GM12878 (cell line): ENCODE data around the gene KMO. TPM values are rescaled to one million over a fixed set of nuclear protein-coding genes. Genes with fewer than 3 reads are reported as not detected.

Experiments
- ATAC-seq: fragments of 200-7000 bp; cut with Tn5 transposase; 3 replicates; pipeline ENCODE4 v1.9.1; 2020; ENCODE audit warnings: mild to moderate bottlenecking, moderate library complexity
- BruUV-seq: library from RNA; stranded (reverse); fragments of 400-500 nt; replicated peaks from 2 replicates; lab custom pipeline; 2021; lab: Mats Ljungman, UMichigan
- CTCF ChIA-PET: fragments of 300-600 bp; sonication (Branson Sonifier 250); formaldehyde crosslinking; extraction: SDS; loops from one replicate; lab custom pipeline; 2021; ENCODE audit warnings: inconsistent platforms; lab: Yijun Ruan, JAX
- POLR2A ChIA-PET: fragments of 350-600 bp; formaldehyde crosslinking; extraction: SDS; loops from one replicate; lab custom pipeline; 2021; ENCODE audit warnings: inconsistent platforms; lab: Charles Lee
- RAD21 ChIA-PET: fragments of 300-600 bp; sonication (Branson Sonifier 250); formaldehyde crosslinking; loops from one replicate; lab custom pipeline; 2023; ENCODE audit warnings: antibody characterized with exemption; ENCODE audit not compliant: unreplicated experiment; lab: Charles Lee
- SMC1A ChIA-PET: fragments of 300-600 bp; sonication (Branson Sonifier 250); formaldehyde crosslinking; loops from one replicate; lab custom pipeline; 2023; ENCODE audit not compliant: unreplicated experiment, uncharacterized antibody; lab: Charles Lee
- DNase-seq: peaks from one replicate; pipeline ENCODE4 v3.0.0-alpha.2; 2011; ENCODE audit warnings: low read depth, low spot score
- FAIRE-seq: peaks from 3 replicates; lab custom pipeline; 2011; peaks lifted over from hg19 to GRCh38; lab: Jason Lieb, UNC
- H2AFZ ChIP-seq: 2 replicates; pipeline ENCODE4 v1.6.0; 2011; ENCODE audit warnings: low read depth, low read length, control low read depth; ENCODE audit not compliant: control insufficient read depth
- H3K27ac ChIP-seq: 2 replicates; pipeline ENCODE4 v1.5.1; 2011; ENCODE audit warnings: control low read depth; ENCODE audit not compliant: control insufficient read depth, insufficient read depth
- H3K27me3 ChIP-seq, 2 experiments: replicated peaks in 1 of 2; 2 replicates each; pipeline versions ENCODE4 v1.6.0 to v1.6.1; 2011; ENCODE audit warnings: low read length in 1 of 2; ENCODE audit not compliant: control insufficient read depth in 2 of 2, insufficient read depth in 2 of 2
- H3K36me3 ChIP-seq, 2 experiments: 2 replicates each; pipeline ENCODE4 v1.5.1; 2011; ENCODE audit warnings: low read length in 1 of 2; ENCODE audit not compliant: control insufficient read depth in 2 of 2, insufficient read depth in 2 of 2
- H3K4me1 ChIP-seq: 2 replicates; pipeline ENCODE4 v1.6.1; 2011; ENCODE audit warnings: mild to moderate bottlenecking, low read length, moderate library complexity, mixed read lengths; ENCODE audit not compliant: control insufficient read depth, insufficient read depth
- H3K4me2 ChIP-seq: 2 replicates; pipeline ENCODE4 v1.6.0; 2011; ENCODE audit warnings: control low read depth; ENCODE audit not compliant: control insufficient read depth, insufficient read depth
- H3K4me3 ChIP-seq: fragments of 200-600 bp; sonication (generic); 2 replicates; pipeline ENCODE4 v1.5.1; 2016
- H3K79me2 ChIP-seq: 2 replicates; pipeline ENCODE4 v1.6.0; 2011; ENCODE audit warnings: low read length; ENCODE audit not compliant: control insufficient read depth, insufficient read depth
- H3K9ac ChIP-seq: 2 replicates; pipeline ENCODE4 v1.8.0; 2011; ENCODE audit warnings: low read length, control low read depth, mixed read lengths; ENCODE audit not compliant: control insufficient read depth, insufficient read depth
- H3K9me3 ChIP-seq: replicated peaks from 3 replicates; pipeline ENCODE4 v1.5.1; 2011; ENCODE audit warnings: mild to moderate bottlenecking, low read length; ENCODE audit not compliant: control insufficient read depth, insufficient read depth
- H4K20me1 ChIP-seq: 2 replicates; pipeline ENCODE4 v1.6.0; 2011; ENCODE audit not compliant: control insufficient read depth, insufficient read depth
- BHLHE40 ChIP-seq, 2 experiments: fragments of 450-650 bp in 1 of 2; IDR thresholded peaks; 2 replicates each; pipeline ENCODE4 v1.6.1; 2011 to 2017; ENCODE audit warnings: low read depth in 2 of 2, borderline replicate concordance in 1 of 2, improper control_type of control experiment in 1 of 2, low read length in 1 of 2, mild to moderate bottlenecking in 1 of 2
- CHD4 ChIP-seq: fragments of 200-600 bp; sonication (generic); IDR thresholded peaks from 2 replicates; pipeline ENCODE4 v1.6.1; 2016; ENCODE audit warnings: mild to moderate bottlenecking
- CUX1 ChIP-seq: IDR thresholded peaks from 2 replicates; pipeline ENCODE4 v1.6.1; 2012; ENCODE audit warnings: improper control_type of control experiment, low read depth, low read length; ENCODE audit not compliant: insufficient replicate concordance
- DPF2 ChIP-seq: fragments of 450-650 bp; IDR thresholded peaks from 2 replicates; pipeline ENCODE4 v1.6.1; 2017; ENCODE audit warnings: mild to moderate bottlenecking
- GATAD2B ChIP-seq: fragments of 450-650 bp; conservative IDR thresholded peaks from 2 replicates; pipeline ENCODE4 v1.6.1; 2017; ENCODE audit warnings: low read depth, mild to moderate bottlenecking, moderate library complexity
- HCFC1 ChIP-seq: fragments of 150-350 bp; IDR thresholded peaks from 2 replicates; pipeline ENCODE4 v1.6.1; 2014; ENCODE audit warnings: low read length
- HDAC6 ChIP-seq: fragments of 200-600 bp; sonication (generic); IDR thresholded peaks from one replicate; pipeline ENCODE4 v1.8.0; 2017; ENCODE audit warnings: antibody characterized with exemption; ENCODE audit not compliant: unreplicated experiment
- MTA3 ChIP-seq: IDR thresholded peaks from 2 replicates; pipeline ENCODE4 v1.6.1; 2012; ENCODE audit warnings: low read length, inconsistent platforms, borderline replicate concordance
- NKRF ChIP-seq: fragments of 450-650 bp; conservative IDR thresholded peaks from 2 replicates; pipeline ENCODE4 v1.6.1; 2017; ENCODE audit warnings: mild to moderate bottlenecking, moderate library complexity
- RB1 ChIP-seq: fragments of 450-650 bp; formaldehyde crosslinking; IDR thresholded peaks from 2 replicates; pipeline ENCODE4 v1.6.1; 2017; ENCODE audit warnings: mild to moderate bottlenecking, borderline replicate concordance
- RELA ChIP-seq: fragments of 450-650 bp; IDR thresholded peaks from 2 replicates; pipeline ENCODE4 v1.8.0; 2014; ENCODE audit warnings: borderline replicate concordance; ENCODE audit not compliant: partially characterized antibody
- SREBF2 ChIP-seq: IDR thresholded peaks from 2 replicates; pipeline ENCODE4 v1.6.1; 2012; ENCODE audit warnings: mild to moderate bottlenecking, low read length
- STAT1 ChIP-seq: fragments of 450-650 bp; conservative IDR thresholded peaks from 2 replicates; pipeline ENCODE4 v1.6.1; 2014; ENCODE audit warnings: antibody characterized with exemption, mild to moderate bottlenecking
- SUPT20H ChIP-seq: IDR thresholded peaks from 2 replicates; pipeline ENCODE4 v1.6.1; 2011; ENCODE audit warnings: low read depth, mild to moderate bottlenecking, low read length, moderate library complexity, borderline replicate concordance; ENCODE audit not compliant: control insufficient read depth
- ZNF274 ChIP-seq: IDR thresholded peaks from one replicate; pipeline ENCODE4 v1.8.0; 2011; ENCODE audit not compliant: insufficient read length, insufficient read depth
- WGBS: methylation state at CpG from one replicate; pipeline ENCODE4 v1.1.6; 2016; ENCODE audit warnings: low lambda C conversion rate; ENCODE audit not compliant: insufficient replicate concordance, insufficient coverage; ENCODE audit errors: missing lambda C conversion rate; 5-methylcytosine and 5-hydroxymethylcytosine counted together
- in situ Hi-C: fragments of 300-500 bp; cut with MboI; formaldehyde crosslinking; loops from 9 replicates; pipeline ENCODE4 v1.14.3; 2018; ENCODE audit warnings: mixed read lengths
- intact Hi-C: fragments of 100-400 bp; cut with micrococcal nuclease; formaldehyde crosslinking; loops from one replicate; pipeline ENCODE4 v1.14.2; 2022; ENCODE audit not compliant: unreplicated experiment
- polyA plus RNA-seq, 11 experiments: library from polyadenylated mRNA; depleted of rRNA in 4 of 11; unstranded in 6 of 11; stranded (reverse) in 5 of 11; fragments of >200 nt; fragmentation: Nextera tagmentation in 4 of 11; fragmentation: Illumina TruSeq in 1 of 11; extraction: Ambion mirVana in 4 of 11; extraction: Trizol in 1 of 11; gene quantifications; 1 replicate in 1 of 11; 2 replicates in 10 of 11; pipeline versions ENCODE4 v1.2.1 to v1.2.3, GENCODE V29; 2011 to 2016; ENCODE audit warnings: inconsistent platforms in 2 of 11, missing spikeins in 2 of 11, low read depth in 1 of 11
- total RNA-seq, 4 experiments: library from RNA; depleted of rRNA in 3 of 4; stranded (reverse); fragments of >200 nt in 3 of 4; fragmentation: Illumina TruSeq in 1 of 4; extraction: Trizol in 1 of 4; gene quantifications; 2 replicates each; pipeline versions ENCODE4 v1.2.1 to v1.2.3, GENCODE V29; 2013 to 2021
- TF ChIP-seq, protein P1 (sequence below): IDR thresholded peaks from 2 replicates; pipeline ENCODE4 v1.6.1; 2012; ENCODE audit warnings: low read depth, low read length, improper control_type of control experiment
- TF ChIP-seq, protein P2 (sequence below): IDR thresholded peaks from 2 replicates; pipeline ENCODE4 v1.6.1; 2012; ENCODE audit warnings: low read length, inconsistent platforms

KMO gene
- total and polyA plus RNA-seq, 10 of the 15 experiments (the other 5 are each of a cell fraction or from before 2014, with no cell fraction given): 0.68 to 5.9 (median 1.5) TPM

GRCh38 chr1:241644259-241644658, 112.1 kb downstream of the KMO start:
- no TSS peak for BruUV-seq
- CTCF ChIA-PET: interaction anchor here (1.0 kb wide), 1 partner anchor 113 kb away, joined by 3 read pairs; no protein-coding TSS in a partner anchor
- H3K27me3 ChIP-seq: no peaks in the 10 kb centered on the region

More at GRCh38 chr1:241644259-241644658, 112.1 kb downstream of the KMO start:
- SMC1A ChIA-PET: no interaction called here
- RAD21 ChIA-PET: no interaction called here
- H3K79me2 ChIP-seq: peaks cover 5% of the 10 kb centered on the region
- FAIRE-seq (no peak), ATAC-seq (no peak), DNase-seq (no peak)
- H4K20me1 ChIP-seq: no peaks in the 10 kb centered on the region
- H3K4me3 ChIP-seq: no peak overlapping the region
- in situ Hi-C loops (no loop called here), intact Hi-C loops (no loop called here)
- H3K9ac ChIP-seq: no peak overlapping the region
- POLR2A ChIA-PET: no interaction called here
- no peaks in the 10 kb centered on the region for H3K36me3 ChIP-seq
- no peak overlapping the region for H3K4me2 ChIP-seq
- H3K9me3 ChIP-seq: no peaks in the 10 kb centered on the region; the same call in 2 of the 3 replicates
- WGBS: 46% methylated on average over 2 of the region's 2 CpGs
- TF ChIP-seq BHLHE40 (IDR thresholded peaks at IDR 0.05; ENCODE audit: borderline replicate concordance in 1 of 2, low read depth in 2 of 2, low read length in 1 of 2) (no peak), CHD4 (no peak), HDAC6 (no peak), ZNF274 (no peak), RB1 (no peak), SUPT20H (no peak), HCFC1 (no peak), MTA3 (no peak), CUX1 (no peak), RELA (no peak), NKRF (no peak), GATAD2B (no peak), SREBF2 (no peak), DPF2 (no peak), STAT1 (no peak)
- TF ChIP-seq, protein P1, sequence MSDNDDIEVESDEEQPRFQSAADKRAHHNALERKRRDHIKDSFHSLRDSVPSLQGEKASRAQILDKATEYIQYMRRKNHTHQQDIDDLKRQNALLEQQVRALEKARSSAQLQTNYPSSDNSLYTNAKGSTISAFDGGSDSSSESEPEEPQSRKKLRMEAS: no peak
- TF ChIP-seq, protein P2, sequence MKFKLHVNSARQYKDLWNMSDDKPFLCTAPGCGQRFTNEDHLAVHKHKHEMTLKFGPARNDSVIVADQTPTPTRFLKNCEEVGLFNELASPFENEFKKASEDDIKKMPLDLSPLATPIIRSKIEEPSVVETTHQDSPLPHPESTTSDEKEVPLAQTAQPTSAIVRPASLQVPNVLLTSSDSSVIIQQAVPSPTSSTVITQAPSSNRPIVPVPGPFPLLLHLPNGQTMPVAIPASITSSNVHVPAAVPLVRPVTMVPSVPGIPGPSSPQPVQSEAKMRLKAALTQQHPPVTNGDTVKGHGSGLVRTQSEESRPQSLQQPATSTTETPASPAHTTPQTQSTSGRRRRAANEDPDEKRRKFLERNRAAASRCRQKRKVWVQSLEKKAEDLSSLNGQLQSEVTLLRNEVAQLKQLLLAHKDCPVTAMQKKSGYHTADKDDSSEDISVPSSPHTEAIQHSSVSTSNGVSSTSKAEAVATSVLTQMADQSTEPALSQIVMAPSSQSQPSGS: no peak
- no peak overlapping the region for H3K27ac ChIP-seq
- peaks cover 5% of the 10 kb centered on the region; the same call in 1 of the 2 replicates for H3K4me1 ChIP-seq
- no peak overlapping the region for H2AFZ ChIP-seq
